ENCODE results near the gene CASD1.

DNA sequence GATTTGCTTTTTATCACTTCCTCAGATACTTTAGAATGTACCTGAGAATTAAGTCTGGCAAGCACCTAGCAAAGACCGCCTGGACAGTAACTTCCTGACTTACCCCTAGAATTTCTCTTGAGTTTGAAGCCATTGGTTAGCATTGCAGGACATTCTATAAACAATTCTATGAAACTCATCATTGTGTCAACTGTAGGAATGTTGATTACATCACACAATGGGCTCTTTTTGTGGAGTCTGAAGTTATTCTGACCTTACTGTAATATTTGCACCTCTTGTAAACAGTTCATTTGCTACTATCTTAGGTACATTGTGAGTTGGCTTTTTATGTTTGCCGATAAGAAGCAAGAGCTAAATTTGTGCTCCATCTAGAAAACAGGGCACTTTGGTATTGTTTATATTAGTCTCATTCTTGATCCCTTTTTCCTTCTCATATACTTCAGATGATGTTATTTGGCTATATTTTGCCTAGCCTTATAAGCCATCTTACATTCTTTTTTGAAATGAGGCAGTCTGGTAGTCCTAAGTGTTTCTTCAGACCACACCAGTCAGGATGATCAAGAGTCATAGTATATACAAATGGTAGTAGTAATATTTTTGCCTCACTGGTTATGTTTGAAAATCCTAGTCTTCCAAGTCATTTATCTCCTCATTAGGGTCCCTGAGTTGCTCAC is 52.4 kb downstream of the CASD1 start:
- TF ChIP-seq RAD21 (conservative IDR thresholded peaks at IDR 0.05) = no peak
- no peak for TF ChIP-seq POLR2AphosphoS5 (IDR thresholded peaks at IDR 0.05)
- TF ChIP-seq, protein P1, sequence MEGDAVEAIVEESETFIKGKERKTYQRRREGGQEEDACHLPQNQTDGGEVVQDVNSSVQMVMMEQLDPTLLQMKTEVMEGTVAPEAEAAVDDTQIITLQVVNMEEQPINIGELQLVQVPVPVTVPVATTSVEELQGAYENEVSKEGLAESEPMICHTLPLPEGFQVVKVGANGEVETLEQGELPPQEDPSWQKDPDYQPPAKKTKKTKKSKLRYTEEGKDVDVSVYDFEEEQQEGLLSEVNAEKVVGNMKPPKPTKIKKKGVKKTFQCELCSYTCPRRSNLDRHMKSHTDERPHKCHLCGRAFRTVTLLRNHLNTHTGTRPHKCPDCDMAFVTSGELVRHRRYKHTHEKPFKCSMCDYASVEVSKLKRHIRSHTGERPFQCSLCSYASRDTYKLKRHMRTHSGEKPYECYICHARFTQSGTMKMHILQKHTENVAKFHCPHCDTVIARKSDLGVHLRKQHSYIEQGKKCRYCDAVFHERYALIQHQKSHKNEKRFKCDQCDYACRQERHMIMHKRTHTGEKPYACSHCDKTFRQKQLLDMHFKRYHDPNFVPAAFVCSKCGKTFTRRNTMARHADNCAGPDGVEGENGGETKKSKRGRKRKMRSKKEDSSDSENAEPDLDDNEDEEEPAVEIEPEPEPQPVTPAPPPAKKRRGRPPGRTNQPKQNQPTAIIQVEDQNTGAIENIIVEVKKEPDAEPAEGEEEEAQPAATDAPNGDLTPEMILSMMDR (IDR thresholded peaks at IDR 0.05; ENCODE audit: poor library complexity, severe bottlenecking) = no peak
- TF ChIP-seq EZH2 (IDR thresholded peaks at IDR 0.05; ENCODE audit: borderline replicate concordance, insufficient read depth, low read length, poor library complexity, severe bottlenecking) = no peak

All from neural cell (in vitro differentiated cells).